ENCODE results near the gene DMRT1.

DNA sequence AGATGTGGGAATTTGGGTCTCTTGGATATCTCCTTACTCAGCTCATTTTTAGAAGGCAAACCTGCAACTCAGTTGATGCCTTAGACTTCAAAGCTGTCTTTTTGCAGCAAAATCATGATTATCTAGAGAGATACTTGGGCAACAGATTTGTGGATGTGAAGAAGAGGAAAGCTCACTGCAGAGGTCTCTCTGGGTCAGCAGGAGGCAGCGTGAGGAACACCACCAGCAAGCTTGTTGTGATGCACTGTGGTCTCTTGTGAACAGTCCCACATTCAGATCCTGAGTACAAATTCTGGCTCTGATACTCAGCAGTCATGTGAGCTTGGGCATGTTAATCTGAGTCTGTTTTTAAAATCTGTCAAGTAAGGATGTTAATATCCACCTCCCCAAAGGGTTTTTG lies 108.6 kb downstream of the DMRT1 start:
- no peak for TF ChIP-seq POLR2A (IDR thresholded peaks at IDR 0.05)
- TF ChIP-seq, protein P1, sequence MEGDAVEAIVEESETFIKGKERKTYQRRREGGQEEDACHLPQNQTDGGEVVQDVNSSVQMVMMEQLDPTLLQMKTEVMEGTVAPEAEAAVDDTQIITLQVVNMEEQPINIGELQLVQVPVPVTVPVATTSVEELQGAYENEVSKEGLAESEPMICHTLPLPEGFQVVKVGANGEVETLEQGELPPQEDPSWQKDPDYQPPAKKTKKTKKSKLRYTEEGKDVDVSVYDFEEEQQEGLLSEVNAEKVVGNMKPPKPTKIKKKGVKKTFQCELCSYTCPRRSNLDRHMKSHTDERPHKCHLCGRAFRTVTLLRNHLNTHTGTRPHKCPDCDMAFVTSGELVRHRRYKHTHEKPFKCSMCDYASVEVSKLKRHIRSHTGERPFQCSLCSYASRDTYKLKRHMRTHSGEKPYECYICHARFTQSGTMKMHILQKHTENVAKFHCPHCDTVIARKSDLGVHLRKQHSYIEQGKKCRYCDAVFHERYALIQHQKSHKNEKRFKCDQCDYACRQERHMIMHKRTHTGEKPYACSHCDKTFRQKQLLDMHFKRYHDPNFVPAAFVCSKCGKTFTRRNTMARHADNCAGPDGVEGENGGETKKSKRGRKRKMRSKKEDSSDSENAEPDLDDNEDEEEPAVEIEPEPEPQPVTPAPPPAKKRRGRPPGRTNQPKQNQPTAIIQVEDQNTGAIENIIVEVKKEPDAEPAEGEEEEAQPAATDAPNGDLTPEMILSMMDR (IDR thresholded peaks at IDR 0.05) = no peak

All from uterus (tissue), 2 donors.